Neural progenitor cell (in vitro differentiated cells): ENCODE measurements around the gene NHP2.

Source experiments
- CTCF ChIP-seq: fragments of 200-600 bp; sonication (generic); IDR thresholded peaks from 2 replicates; pipeline ENCODE4 v1.5.1; 2017; ENCODE audit warnings: antibody characterized with exemption, mild to moderate bottlenecking
- EZH2 ChIP-seq: fragments of 200-600 bp; sonication (generic); IDR thresholded peaks from 2 replicates; pipeline ENCODE4 v1.6.1; 2017; ENCODE audit warnings: antibody characterized with exemption, mild to moderate bottlenecking, moderate library complexity
- EZH2phosphoT487 ChIP-seq: fragments of 200-600 bp; sonication (generic); IDR thresholded peaks from 2 replicates; pipeline ENCODE4 v1.6.1; 2017; ENCODE audit warnings: antibody characterized with exemption

DNA sequence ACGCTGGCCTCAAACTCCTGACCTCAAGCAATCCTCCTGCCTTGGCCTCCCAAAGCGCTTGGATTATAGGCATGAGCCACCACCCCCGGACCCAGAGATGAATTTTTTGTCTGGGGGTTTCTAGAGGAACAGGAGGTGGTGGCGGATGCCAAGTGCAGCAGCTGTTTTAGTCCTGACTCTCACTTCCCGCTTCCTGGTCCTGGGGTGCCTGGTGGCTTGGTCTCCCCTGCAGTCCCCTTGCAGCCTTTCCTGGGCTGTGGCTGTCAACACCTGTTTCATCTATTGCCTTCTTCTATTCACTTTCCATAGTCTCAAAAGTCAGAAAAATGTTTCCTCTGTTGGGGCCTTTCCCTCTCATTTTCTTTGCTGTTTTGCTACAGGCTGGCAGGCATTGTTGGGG lies 6.5 kb upstream of the NHP2 start:
- TF ChIP-seq CTCF (no peak), EZH2phosphoT487 (no peak), EZH2 (no peak)
